Measurements from ENCODE around the gene IKZF4.
"Not testable (repeated sequence)": the region's sequence is repeated elsewhere in the genome, so short reads cannot be mapped to it uniquely, and the experiment has no call there.

The IKZF4 gene

GRCh38 chr12:56040151-56040550 is 19.3 kb downstream of the IKZF4 start:
- no peak for DNase-seq (ENCODE audit: low spot score)

- no peak for DNase-seq (ENCODE audit: low spot score)
Measured at GRCh38 chr12:56040963-56041551, 20.2 kb downstream of the IKZF4 start.

DNA sequence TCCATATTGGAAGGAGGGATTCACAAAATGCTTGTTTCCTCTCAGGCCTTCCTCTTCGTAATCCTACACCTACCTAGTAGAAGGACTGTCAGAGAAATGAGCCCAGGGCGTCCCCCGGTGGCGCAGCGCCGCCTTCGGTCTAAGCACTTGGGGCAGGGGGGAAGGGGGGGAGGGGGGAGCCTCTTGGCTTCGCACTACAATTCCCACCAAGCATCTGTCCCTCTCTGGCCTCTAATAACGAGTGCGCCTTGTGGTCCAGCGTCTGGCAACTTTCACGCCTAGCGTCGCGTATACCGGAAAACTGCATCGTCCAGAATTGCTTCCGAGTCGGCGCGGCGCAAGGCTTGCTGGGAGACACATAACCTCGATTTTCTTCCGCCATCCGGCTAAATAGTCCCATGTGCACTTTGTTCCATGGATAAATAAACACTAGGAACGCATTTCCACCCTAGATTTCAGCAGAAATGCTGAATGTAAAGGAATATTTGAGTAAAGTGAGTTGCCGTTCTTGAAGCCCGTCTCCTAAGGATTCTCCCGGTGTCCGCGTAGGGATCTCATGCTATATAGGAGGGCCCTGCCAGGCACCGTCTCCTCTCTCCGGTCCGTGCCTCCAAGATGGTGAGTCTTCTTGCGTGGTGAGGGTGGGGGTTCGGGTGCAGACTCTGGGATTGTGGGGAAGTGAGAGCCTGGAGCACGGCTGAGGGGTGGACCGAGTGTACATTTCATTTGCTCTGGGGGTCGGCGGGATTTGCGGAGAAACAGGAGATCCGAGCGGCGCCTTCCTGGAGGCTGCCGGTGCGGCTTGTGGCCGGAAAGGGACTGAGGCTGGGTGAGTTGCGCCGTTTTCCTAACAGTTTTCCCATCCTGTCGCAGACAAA is 20.9 kb downstream of the IKZF4 start, which contains the start of gene RPS26:
TSS of gene RPS26 (plus strand) at position 367 of the 878 bp plus-strand sequence. CDS start at position 616, 249 bp downstream.
- DNase-seq (ENCODE audit: low spot score) = peak; percentile 99

DNA sequence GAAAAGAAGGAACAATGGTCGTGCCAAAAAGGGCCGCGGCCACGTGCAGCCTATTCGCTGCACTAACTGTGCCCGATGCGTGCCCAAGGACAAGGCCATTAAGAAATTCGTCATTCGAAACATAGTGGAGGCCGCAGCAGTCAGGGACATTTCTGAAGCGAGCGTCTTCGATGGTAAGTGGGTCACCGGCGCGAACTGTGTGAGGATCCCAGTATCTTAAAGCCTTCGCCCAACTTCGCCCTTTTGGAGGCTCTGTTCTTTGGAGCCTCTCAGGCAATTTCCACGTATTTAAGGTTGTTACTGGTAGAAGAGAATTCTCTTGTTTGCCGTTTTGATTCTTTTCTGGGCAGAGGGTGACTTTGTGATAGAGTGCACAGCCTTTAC is 21.6 kb downstream of the IKZF4 start:
- DNase-seq (ENCODE audit: low spot score) = peak; percentile 25

DNA sequence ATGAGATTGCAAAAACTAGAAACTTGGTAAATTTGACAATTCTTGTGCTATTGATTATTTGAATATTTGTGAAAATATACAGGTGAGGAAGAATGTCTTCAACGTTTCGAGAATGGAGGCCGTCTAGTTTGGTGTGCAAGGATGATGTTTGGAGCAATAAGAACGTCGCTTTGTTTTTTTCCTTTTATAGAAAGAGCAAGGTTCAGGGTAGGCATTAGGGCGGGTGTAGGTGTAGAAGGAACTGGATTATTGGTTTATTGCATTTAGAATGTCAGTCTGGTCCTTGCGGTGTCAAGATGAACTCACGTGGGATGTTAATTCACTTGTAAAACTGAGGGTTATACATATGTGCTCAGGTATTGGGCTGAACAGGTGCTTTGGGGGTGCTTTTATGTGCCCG is 22.0 kb downstream of the IKZF4 start:
- no peak for DNase-seq (ENCODE audit: low spot score)

DNA sequence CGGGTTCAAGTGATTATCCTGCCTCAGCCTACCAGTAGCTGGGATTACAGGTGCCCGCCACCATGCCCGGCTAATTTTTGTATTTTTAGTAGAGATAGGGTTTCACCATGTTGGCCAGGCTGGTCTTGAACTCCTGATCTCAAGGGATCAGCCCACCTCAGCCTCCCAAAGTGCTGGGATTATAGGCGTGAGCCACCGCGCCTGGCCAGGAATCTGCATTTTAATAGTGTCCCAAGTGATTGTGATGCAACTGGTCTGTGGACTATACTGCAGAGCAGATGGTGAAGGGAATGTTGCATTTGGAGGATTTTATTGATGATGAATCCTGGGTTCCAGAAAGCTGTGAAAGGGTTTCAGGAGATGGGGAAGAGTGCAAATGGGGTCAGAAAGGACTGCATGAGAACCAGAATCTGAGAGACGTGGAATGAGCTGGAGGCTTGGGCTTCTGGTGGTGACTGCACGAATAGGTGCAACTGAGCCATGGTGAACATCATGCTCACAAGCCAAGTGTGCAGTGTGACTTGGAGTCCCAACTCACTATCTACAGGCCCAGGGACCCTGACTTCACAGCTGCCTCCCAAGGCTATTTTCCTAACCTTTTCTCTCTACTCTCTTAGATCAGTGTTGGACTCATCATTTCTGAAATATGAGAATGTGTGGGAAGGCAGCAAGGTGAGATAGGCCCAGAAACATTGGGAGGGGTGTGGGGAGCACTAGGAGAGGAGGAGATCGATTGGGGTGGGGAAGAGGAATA is 25.4 kb downstream of the IKZF4 start:
- peak; percentile 38 for DNase-seq (ENCODE audit: low spot score)

DNA sequence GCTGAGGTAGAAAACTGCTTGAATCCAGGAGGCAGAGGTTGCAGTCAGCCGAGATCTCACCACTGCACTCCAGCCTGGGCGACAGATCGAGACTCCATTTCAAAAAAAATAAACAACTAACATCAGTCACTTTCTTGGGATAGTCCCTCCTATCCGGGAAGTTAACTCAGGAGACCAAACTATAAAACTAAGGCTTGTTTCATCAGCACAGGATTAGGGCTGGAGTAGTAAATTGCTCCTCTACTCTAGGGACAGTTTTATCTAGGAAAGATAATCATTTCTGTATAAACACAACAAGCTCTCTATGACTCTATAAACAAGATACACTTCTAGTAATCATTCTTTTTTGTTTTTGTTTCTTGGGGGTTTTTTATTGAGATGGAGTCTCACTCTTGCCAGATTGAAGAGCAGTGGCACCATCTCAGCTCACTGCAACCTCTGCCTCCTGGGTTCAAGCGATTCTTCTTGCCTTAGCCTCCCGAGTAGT is 32.6 kb downstream of the IKZF4 start:
- no peak for DNase-seq (ENCODE audit: low spot score)

GRCh38 chr12:56059964-56060363 is 39.1 kb downstream of the IKZF4 start:
- not testable (repeated sequence) for DNase-seq (ENCODE audit: low spot score)

- no peak for DNase-seq (ENCODE audit: low spot score)
Measured at GRCh38 chr12:56061982-56062381, 41.1 kb downstream of the IKZF4 start.

DNA sequence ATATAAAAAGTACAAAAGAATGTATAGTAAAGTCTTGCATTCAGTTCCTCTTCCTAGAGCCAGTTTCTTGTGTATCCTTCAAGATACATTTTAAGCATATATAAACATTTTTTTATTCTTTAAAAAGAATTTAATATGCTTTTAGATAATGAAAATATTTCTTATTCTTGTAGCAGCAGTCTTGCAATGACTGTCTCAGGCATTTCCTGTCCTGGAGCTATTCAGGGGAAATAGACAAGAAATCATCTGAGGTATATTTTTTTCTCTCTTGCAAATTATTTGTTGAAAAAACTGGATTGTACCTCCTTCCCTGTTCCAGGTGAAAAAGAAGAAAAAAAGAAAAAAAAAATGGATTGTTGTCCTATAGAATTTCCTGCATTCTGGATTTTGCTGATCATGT is 42.2 kb downstream of the IKZF4 start:
- no peak for DNase-seq (ENCODE audit: low spot score)

DNA sequence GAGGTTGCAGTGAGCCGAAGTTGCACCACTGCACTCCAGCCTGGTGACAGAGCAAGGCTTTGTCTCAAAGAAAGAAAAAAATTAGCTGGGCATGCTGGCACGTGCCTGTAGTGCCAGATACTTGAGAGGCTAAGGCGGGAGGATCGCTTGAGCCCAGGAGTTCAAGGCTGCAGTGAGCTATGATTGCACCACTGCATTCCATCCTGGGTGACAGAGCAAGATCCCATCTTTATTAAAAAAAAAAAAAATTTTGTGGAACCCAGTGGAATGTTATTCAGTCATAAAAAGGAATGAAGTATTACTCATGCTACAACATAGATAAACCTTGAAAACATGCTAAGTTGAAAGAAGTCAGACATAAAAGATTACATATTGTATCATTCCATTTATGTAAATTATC is 50.8 kb downstream of the IKZF4 start:
- DNase-seq (ENCODE audit: low spot score) = no peak

DNA sequence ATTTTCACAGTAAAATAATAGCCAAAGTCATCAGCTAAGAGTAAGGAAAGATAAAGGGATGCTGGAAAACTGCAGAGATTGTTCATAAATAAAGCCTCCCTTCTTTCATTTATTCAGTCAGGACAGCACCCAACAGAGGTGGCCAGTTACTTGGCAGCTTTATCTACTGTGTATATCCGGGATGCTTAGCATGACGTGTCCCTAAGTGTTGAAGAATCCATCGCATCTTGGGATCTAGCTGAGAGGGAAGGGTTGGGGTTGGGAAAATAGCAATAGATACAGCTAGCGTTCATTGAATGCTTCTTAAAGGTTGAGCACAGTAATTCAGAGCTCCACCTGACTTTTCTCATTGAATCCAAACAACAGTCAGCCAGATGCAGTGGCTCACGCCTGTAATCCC is 53.6 kb downstream of the IKZF4 start:
- no peak for DNase-seq (ENCODE audit: low spot score)

DNA sequence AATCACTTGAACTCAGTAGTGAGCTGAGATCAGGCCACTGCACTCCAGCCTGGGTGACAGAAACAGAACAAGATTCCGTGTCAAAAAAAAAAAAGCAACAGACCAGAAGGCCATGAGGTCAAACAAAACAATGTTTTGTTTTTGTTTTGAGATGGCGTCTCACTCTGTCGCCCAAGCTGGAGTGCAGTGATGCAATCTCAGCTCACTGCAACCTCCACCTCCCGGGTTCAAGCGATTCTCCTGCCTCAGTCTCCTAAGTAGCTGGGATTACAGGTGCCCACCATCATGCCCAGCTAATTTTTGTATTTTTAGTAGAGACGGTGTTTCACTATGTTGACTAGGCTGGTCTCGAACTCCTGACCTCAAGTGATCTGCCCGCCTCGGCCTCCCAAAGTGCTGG is 57.1 kb downstream of the IKZF4 start:
- DNase-seq (ENCODE audit: low spot score) = not testable (repeated sequence)

- DNase-seq (ENCODE audit: low spot score) = no peak
Measured at GRCh38 chr12:56078427-56078826, 57.6 kb downstream of the IKZF4 start.

DNA sequence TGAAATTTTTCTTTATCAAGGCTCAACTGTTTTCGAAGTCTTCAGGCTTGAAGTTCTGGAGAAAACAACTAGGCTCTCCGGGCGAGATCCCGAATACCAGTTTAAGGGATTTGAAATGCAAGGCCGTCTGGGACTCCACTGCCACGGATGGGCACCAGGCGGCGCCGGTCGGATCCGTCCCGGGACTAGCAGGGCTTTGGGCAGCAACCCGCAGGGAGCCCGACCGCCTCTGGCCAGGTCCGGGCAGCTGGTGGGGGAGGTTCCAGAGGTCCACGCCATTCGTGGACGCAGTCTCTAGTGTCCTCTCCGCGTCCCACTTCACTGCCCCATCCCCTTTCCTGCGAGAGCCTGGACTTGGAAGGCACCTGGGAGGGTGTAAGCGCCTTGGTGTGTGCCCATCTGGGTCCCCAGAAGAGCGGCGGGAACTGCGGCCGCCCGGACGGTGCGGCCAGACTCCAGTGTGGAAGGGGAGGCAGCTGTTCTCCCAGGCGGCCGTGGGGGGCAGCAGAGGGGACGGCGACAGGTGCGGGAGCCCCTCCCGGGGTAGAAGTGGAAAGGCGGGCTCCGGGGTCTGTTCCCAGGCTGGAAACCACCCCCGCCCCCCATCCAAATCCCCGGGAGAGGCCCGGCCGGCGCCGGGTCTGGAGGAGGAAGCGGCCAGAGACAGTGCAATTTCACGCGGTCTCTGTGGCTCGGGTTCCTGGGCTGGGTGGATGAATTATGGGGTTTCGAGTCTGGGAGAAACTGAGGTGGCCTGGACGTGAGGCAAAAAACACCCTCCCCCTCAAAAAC is 58.3 kb downstream of the IKZF4 start:
- DNase-seq (ENCODE audit: low spot score) = peak; percentile 53

DNA sequence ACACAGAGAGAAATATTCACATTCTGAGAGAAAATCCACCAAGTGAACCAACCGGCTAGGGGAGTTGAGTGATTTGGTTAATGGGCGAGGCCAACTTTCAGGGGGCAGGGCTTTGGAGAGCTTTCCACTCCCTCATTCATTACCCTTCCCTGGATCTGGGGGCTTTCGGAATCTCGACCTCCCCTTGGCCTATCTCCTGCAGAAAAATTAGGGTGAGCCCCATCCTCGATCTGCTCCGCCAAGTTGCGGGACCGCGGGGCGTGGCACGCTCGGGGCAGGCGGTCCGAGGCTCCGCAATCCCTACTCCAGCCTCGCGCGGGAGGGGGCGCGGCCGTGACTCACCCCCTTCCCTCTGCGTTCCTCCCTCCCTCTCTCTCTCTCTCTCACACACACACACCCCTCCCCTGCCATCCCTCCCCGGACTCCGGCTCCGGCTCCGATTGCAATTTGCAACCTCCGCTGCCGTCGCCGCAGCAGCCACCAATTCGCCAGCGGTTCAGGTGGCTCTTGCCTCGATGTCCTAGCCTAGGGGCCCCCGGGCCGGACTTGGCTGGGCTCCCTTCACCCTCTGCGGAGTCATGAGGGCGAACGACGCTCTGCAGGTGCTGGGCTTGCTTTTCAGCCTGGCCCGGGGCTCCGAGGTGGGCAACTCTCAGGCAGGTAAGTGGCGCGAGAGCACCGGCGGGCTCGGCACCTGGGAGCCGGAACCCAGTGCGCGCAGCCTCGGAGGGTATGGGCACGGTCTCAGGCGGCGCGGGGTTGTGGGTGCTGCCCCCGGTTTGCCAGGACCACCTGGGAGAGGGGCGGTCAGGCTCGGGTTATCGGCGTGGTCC is 59.1 kb downstream of the IKZF4 start, which contains the start of gene ERBB3:
TSS of gene ERBB3 (plus strand) at position 443 of the 833 bp plus-strand sequence. CDS start at position 579, 136 bp downstream.
- peak; percentile 56 for DNase-seq (ENCODE audit: low spot score)

- no peak for DNase-seq (ENCODE audit: low spot score)
Measured at GRCh38 chr12:56080556-56081138, 59.8 kb downstream of the IKZF4 start.

- DNase-seq (ENCODE audit: low spot score) = no peak
Measured at GRCh38 chr12:56081393-56082347, 60.8 kb downstream of the IKZF4 start.

DNA sequence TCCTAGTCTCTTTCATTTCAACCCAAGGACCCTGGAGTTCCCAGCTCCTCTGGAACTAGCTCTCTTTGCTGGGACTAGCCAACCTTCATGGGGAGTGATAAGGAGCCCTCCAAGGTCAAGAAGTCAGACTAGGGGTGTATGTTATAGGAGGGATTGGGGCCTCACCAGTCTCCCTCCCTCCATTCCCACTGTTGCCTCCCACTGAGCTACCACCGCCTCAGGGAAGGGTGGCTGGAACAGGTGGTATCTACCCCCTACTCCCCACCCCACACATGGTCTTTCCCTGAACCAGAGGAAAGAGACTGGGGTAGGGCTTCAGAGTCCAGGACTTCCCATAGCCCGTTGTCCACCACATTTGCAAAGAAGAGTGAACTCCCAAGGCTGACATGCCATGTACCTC is 61.5 kb downstream of the IKZF4 start:
- DNase-seq (ENCODE audit: low spot score) = no peak

Data from NAMALWA (cell line).